Left renal pelvis (tissue), 4 donors: ENCODE data around the gene RPTOR. TPM values are rescaled to one million over a fixed set of nuclear protein-coding genes. Genes with fewer than 3 reads are reported as not detected.

Experiments used
- DNase-seq, 4 donors: peaks; one replicate each; pipeline ENCODE4 v3.0.0-alpha.2; 2013; ENCODE audit warnings: low read depth in 4 of 4, low spot score in 3 of 4
- polyA plus RNA-seq, 4 donors: library from polyadenylated mRNA; unstranded; fragments of 120-200 nt; gene quantifications; one replicate each; pipeline ENCODE4 v1.2.1, GENCODE V29; 2013; ENCODE audit not compliant: insufficient read length in 4 of 4

RPTOR gene
- polyA plus RNA-seq, 4 donors: 15.1 to 21.2 (median 16.9) TPM

- no peak for DNase-seq
Observed at GRCh38 chr17:80943346-80944145, 398.9 kb downstream of the RPTOR start.

- no peak for DNase-seq
Observed at GRCh38 chr17:80944326-80944725, 399.7 kb downstream of the RPTOR start.

- no peak for DNase-seq
Observed at GRCh38 chr17:80945736-80946135, 401.1 kb downstream of the RPTOR start.

- DNase-seq: no peak
Observed at GRCh38 chr17:80946449-80946848, 401.8 kb downstream of the RPTOR start.

- DNase-seq: no peak
Observed at GRCh38 chr17:80947200-80947940, 402.7 kb downstream of the RPTOR start.

GRCh38 chr17:80948019-80948975, 403.7 kb downstream of the RPTOR start:
- no peak for DNase-seq

GRCh38 chr17:80948976-80949450, 404.4 kb downstream of the RPTOR start:
- DNase-seq: no peak

- DNase-seq: no peak
Observed at GRCh38 chr17:80949451-80950421, 405.1 kb downstream of the RPTOR start.

- DNase-seq: no peak
Observed at GRCh38 chr17:80950466-80951120, 406.0 kb downstream of the RPTOR start.

- DNase-seq: no peak
Observed at GRCh38 chr17:80951121-80952090, 406.8 kb downstream of the RPTOR start.

- no peak for DNase-seq
Observed at GRCh38 chr17:80952291-80952690, 407.7 kb downstream of the RPTOR start.

GRCh38 chr17:80953471-80954315, 409.1 kb downstream of the RPTOR start:
- DNase-seq: no peak

GRCh38 chr17:80955078-80955477, 410.4 kb downstream of the RPTOR start:
- no peak for DNase-seq

GRCh38 chr17:80955671-80956280, 411.1 kb downstream of the RPTOR start:
- DNase-seq: no peak

- DNase-seq: no peak
Observed at GRCh38 chr17:80956321-80957190, 411.9 kb downstream of the RPTOR start.
